IMR-90 (cell line): Measurements from ENCODE around the gene STARD7.

Experiments used
- CEBPB ChIP-seq: IDR thresholded peaks from 2 replicates; pipeline ENCODE4 v1.6.1; 2012; ENCODE audit warnings: low read depth, low read length, improper control_type of control experiment
- MAFK ChIP-seq: IDR thresholded peaks from 2 replicates; pipeline ENCODE4 v1.6.1; 2012; ENCODE audit warnings: low read depth, low read length, improper control_type of control experiment
- MAZ ChIP-seq: IDR thresholded peaks from 2 replicates; pipeline ENCODE4 v1.6.1; 2012; ENCODE audit warnings: low read depth, mild to moderate bottlenecking, low read length, improper control_type of control experiment, moderate library complexity, borderline replicate concordance
- NFE2L2 ChIP-seq: fragments of 150-350 bp; IDR thresholded peaks from 2 replicates; pipeline ENCODE4 v1.6.1; 2016; ENCODE audit warnings: low read depth, mild to moderate bottlenecking, low read length
- POLR2A ChIP-seq: IDR thresholded peaks from 2 replicates; pipeline ENCODE4 v1.6.1; 2012; ENCODE audit warnings: mild to moderate bottlenecking, low read depth, low read length
- RAD21 ChIP-seq: IDR thresholded peaks from 2 replicates; pipeline ENCODE4 v1.6.1; 2012; ENCODE audit warnings: low read length, improper control_type of control experiment
- RFX5 ChIP-seq: IDR thresholded peaks from 2 replicates; pipeline ENCODE4 v1.8.0; 2012; ENCODE audit warnings: low read depth, mild to moderate bottlenecking, low read length, moderate library complexity
- SMC3 ChIP-seq: fragments of 150-350 bp; IDR thresholded peaks from 2 replicates; pipeline ENCODE4 v1.6.1; 2016; ENCODE audit warnings: low read depth, mild to moderate bottlenecking, antibody characterized with exemption, low read length, moderate library complexity
- TF ChIP-seq, protein P1 (sequence below): conservative IDR thresholded peaks from 2 replicates; pipeline ENCODE4 v1.5.1; 2012; ENCODE audit warnings: mild to moderate bottlenecking, low read depth, low read length, improper control_type of control experiment
- TF ChIP-seq, protein P2 (sequence below): fragments of 150-350 bp; IDR thresholded peaks from 2 replicates; pipeline ENCODE4 v1.6.1; 2017; ENCODE audit warnings: mild to moderate bottlenecking, antibody characterized with exemption, low read length, low read depth

DNA sequence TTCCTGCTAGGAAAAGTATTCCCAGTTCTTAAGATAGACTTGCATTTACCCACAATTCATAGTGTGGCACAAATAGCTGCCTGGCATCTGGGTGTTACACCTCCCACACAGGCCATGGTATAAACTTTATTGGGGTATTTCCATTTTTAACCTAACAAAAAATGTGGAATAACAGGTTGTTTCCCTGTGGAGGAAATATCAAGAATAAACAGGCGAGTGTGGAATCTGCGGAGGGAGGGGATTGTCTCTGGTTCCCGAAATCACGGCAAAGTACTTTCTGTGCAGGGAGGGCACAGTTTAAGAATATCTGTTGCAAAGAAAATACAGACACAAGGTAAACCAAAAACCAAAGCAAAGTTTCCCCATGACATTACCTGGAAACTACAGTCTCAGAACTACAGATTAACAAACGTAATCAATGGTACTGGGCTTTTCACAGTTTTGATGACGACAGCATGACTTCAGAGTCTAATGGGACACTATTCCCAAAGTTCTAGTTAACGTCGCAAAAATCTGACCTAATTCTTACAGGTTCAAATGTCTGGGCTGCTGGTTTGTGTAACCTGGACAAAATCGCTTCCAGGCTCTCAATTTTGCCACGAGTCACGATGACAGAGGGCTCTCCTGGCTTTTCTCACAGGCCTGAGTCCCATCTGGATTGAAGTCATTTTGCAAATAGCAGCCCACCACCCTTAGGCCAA is 1.4 kb downstream of the STARD7 start:
- TF ChIP-seq NFE2L2, result 0 out of 2 replicates have a peak, but pooled peaks have one; percentile 16
- TF ChIP-seq POLR2A, result no peak
- TF ChIP-seq, protein P1, sequence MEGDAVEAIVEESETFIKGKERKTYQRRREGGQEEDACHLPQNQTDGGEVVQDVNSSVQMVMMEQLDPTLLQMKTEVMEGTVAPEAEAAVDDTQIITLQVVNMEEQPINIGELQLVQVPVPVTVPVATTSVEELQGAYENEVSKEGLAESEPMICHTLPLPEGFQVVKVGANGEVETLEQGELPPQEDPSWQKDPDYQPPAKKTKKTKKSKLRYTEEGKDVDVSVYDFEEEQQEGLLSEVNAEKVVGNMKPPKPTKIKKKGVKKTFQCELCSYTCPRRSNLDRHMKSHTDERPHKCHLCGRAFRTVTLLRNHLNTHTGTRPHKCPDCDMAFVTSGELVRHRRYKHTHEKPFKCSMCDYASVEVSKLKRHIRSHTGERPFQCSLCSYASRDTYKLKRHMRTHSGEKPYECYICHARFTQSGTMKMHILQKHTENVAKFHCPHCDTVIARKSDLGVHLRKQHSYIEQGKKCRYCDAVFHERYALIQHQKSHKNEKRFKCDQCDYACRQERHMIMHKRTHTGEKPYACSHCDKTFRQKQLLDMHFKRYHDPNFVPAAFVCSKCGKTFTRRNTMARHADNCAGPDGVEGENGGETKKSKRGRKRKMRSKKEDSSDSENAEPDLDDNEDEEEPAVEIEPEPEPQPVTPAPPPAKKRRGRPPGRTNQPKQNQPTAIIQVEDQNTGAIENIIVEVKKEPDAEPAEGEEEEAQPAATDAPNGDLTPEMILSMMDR, result no peak
- TF ChIP-seq RAD21, result no peak
- no peak for TF ChIP-seq CEBPB
- TF ChIP-seq SMC3, result no peak
- no peak for TF ChIP-seq RFX5
- TF ChIP-seq, protein P2, sequence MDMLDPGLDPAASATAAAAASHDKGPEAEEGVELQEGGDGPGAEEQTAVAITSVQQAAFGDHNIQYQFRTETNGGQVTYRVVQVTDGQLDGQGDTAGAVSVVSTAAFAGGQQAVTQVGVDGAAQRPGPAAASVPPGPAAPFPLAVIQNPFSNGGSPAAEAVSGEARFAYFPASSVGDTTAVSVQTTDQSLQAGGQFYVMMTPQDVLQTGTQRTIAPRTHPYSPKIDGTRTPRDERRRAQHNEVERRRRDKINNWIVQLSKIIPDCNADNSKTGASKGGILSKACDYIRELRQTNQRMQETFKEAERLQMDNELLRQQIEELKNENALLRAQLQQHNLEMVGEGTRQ, result no peak
- TF ChIP-seq MAFK, result 0 out of 2 replicates have a peak, but pooled peaks have one; percentile 11
- TF ChIP-seq MAZ, result no peak
